Upper lobe of left lung (tissue), 4 donors: Measurements from ENCODE around the gene KIF26B.

Source experiments
- CTCF ChIP-seq, 6 experiments: fragments of 450-650 bp in 4 of 6; fragments of 200-600 bp in 2 of 6; sonication (generic) in 2 of 6; IDR thresholded peaks; one replicate each; pipeline ENCODE4 v1.5.1; 2016 to 2019; ENCODE audit warnings: antibody characterized with exemption in 6 of 6
- EP300 ChIP-seq, 4 donors: sonication (generic); formaldehyde crosslinking; IDR thresholded peaks; one replicate each; pipeline ENCODE4 v1.5.1; 2017; ENCODE audit warnings: antibody characterized with exemption in 4 of 4, control low read depth in 2 of 4
- POLR2A ChIP-seq, 4 donors: fragments of 450-650 bp; IDR thresholded peaks; one replicate each; pipeline ENCODE4 v1.5.1; 2016 to 2017; ENCODE audit warnings: antibody characterized with exemption in 4 of 4, mild to moderate bottlenecking in 2 of 4

- no peak for TF ChIP-seq CTCF (IDR thresholded peaks at IDR 0.05)
- TF ChIP-seq POLR2A (IDR thresholded peaks at IDR 0.05) = no peak
- TF ChIP-seq EP300 (IDR thresholded peaks at IDR 0.05) = no peak
Measured at GRCh38 chr1:245258271-245258920, 103.6 kb downstream of the KIF26B start.
